ENCODE measurements around the gene FYN. TPM values are rescaled to one million over a fixed set of nuclear protein-coding genes. Genes with fewer than 3 reads are reported as not detected.
A peak's percentile ranks its signal among the peaks of the same experiment; 100 is the strongest.

FYN gene
- total and polyA plus RNA-seq, 2 of the 8 experiments (the other 6 are each of a cell fraction or from before 2014, with no cell fraction given): 46.8 to 97.2 TPM

DNA sequence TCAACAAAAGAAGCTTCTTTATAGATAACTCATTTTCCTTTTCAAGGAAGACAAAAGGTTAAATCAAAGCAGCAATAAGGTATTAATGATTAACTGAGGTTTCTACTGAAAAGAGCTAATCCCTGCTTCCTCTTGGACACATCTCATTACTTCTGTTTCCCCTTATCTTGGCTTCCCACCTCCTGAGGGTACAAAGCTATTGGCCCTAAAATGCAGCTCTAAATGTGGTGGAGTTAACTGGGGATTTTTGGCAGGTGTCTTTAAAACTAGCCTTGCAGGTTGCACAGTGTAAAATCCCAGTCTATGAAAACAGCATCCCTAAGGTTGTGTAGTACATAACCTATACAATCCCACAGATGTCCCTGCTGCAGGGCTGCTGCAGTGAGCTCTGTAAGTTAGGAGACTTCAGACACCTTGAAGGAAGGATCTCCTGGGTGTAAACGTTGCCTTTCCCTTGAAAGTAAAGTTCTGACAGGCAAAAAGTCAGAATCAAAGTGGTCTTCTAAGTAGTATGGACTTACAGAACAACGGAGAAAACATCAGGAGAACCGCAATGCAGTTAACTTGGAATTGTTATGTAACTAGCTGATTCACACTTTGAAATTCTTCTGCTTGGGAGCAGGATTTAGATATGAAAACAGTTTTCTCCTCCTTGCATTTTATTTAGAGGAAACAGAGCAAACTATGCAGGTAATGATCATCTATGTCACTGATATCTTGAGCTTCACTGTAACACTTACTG is 195.8 kb downstream of the FYN start:
- Histone ChIP-seq H3K23me2 (ENCODE audit: low read depth, low read length) (no peaks in the 10 kb centered on the region), H4K5ac (ENCODE audit: insufficient read length, low read depth, low read length) (no peak overlapping the region), H2BK15ac (ENCODE audit: low read length) (no peak overlapping the region), H3K79me2 (ENCODE audit: control insufficient read depth in 1 of 2, insufficient read depth in 2 of 2, low read length in 2 of 2) (no peaks in the 10 kb centered on the region), H3K4me2 (ENCODE audit: insufficient read depth in 1 of 2, low read depth in 2 of 2, low read length in 2 of 2) (peak overlapping the region in 1 of 2 experiments; percentile 26; a peak in 1 of 4 replicates), H3K27me3 (replicated peaks in 1 of 4; ENCODE audit: control insufficient read depth in 3 of 4, extremely low read depth in 1 of 4, insufficient read depth in 3 of 4, low read length in 3 of 4) (no peaks in the 10 kb centered on the region), H3K9ac (replicated peaks in 1 of 4; ENCODE audit: extremely low read depth in 1 of 4, low read depth in 3 of 4, low read length in 3 of 4) (no peak overlapping the region), H2BK120ac (replicated peaks; ENCODE audit: low read depth, low read length) (no peak overlapping the region), H3K4ac (replicated peaks; ENCODE audit: insufficient read length, low read depth, low read length) (no peak overlapping the region), H3K79me1 (ENCODE audit: low read depth, low read length) (no peaks in the 10 kb centered on the region), H3K4me3 (ENCODE audit: extremely low read depth in 1 of 4, insufficient read depth in 2 of 4, low read depth in 3 of 4, low read length in 4 of 4) (no peak overlapping the region), H2BK12ac (ENCODE audit: low read depth, low read length) (no peak overlapping the region), H2AFZ (ENCODE audit: low read length) (no peak overlapping the region), H4K91ac (replicated peaks; ENCODE audit: insufficient read length, low read length) (no peak overlapping the region), H4K8ac (ENCODE audit: extremely low read depth, insufficient read depth, low read length) (no peak overlapping the region), H3K56ac (replicated peaks; ENCODE audit: insufficient read length, low read depth, low read length) (no peak overlapping the region), H2BK5ac (ENCODE audit: low read depth, low read length) (no peak overlapping the region), H3K18ac (ENCODE audit: extremely low read depth, low read length) (no peak overlapping the region), H2AK5ac (ENCODE audit: low read depth, low read length) (no peak overlapping the region), H4K20me1 (replicated peaks in 1 of 2; ENCODE audit: control insufficient read depth in 1 of 2, insufficient read depth in 2 of 2, low read length in 2 of 2) (peaks cover 2 to 4% of the 10 kb centered on the region in 2 experiments), H3K4me1 (replicated peaks in 1 of 4; ENCODE audit: control insufficient read depth in 3 of 4, insufficient read depth in 4 of 4, low read length in 3 of 4) (peaks cover 0 to 11% (median 7%) of the 10 kb centered on the region in 4 experiments; a peak in 4 of 7 replicates), H2BK20ac (ENCODE audit: low read length) (no peak overlapping the region), H3K23ac (ENCODE audit: insufficient read length) (no peak overlapping the region), H3K27ac (ENCODE audit: low read depth, low read length) (no peak overlapping the region), H3K14ac (ENCODE audit: insufficient read length) (no peak overlapping the region), H3K9me3 (ENCODE audit: insufficient read depth in 2 of 2, low read depth in 1 of 2, low read length in 1 of 2) (no peaks in the 10 kb centered on the region), H3K36me3 (ENCODE audit: control insufficient read depth in 2 of 4, insufficient read depth in 4 of 4, low read length in 3 of 4) (peaks cover 0 to 7% (median 3%) of the 10 kb centered on the region in 4 experiments; a peak in 1 of 8 replicates)
- POLR2A ChIA-PET (ENCODE audit: partially characterized antibody): interaction anchor here (1.6 kb wide), 1 partner anchor 13 kb away, joined by 5 read pairs; no protein-coding TSS in a partner anchor
- CTCF ChIA-PET (ENCODE audit: partially characterized antibody): interaction anchor here (0.6 to 4.1 kb wide), 9 partner anchors 9 to 1206 kb away, joined by 3 to 19 read pairs (median 4); no protein-coding TSS in a partner anchor
- FAIRE-seq (no peak), DNase-seq (ENCODE audit: low read depth in 1 of 2, low spot score in 2 of 2) (no peak)
- WGBS, 2 experiments (ENCODE audit: extremely low coverage in 1 of 2, insufficient coverage in 1 of 2, insufficient read length in 1 of 2, insufficient replicate concordance in 2 of 2, low coverage in 1 of 2, low lambda C conversion rate in 2 of 2, missing lambda C conversion rate in 1 of 2): 28% methylated on average over 3 of the region's 3 CpGs; no CpG with 5 or more reads in 1 of the 2 experiments
- TF ChIP-seq FOSL1 (IDR thresholded peaks at IDR 0.05; ENCODE audit: insufficient read depth, low read depth, low read length): no peak
- TF ChIP-seq NANOG (IDR thresholded peaks at IDR 0.05; ENCODE audit: insufficient read depth, low read depth, low read length, poor library complexity, severe bottlenecking): peak; percentile 34
